ENCODE data around the gene ZNF10. TPM values are rescaled to one million over a fixed set of nuclear protein-coding genes. Genes with fewer than 3 reads are reported as not detected.

ZNF10 gene
- total RNA-seq = 1 to 10 TPM; 3.1 to 5.3 (median 3.8) TPM
- long read RNA-seq, partial matches to known transcripts = 0 of 1 reads
- long read RNA-seq, other reads (novel, unspliced or antisense) = 1 of 1 reads

DNA sequence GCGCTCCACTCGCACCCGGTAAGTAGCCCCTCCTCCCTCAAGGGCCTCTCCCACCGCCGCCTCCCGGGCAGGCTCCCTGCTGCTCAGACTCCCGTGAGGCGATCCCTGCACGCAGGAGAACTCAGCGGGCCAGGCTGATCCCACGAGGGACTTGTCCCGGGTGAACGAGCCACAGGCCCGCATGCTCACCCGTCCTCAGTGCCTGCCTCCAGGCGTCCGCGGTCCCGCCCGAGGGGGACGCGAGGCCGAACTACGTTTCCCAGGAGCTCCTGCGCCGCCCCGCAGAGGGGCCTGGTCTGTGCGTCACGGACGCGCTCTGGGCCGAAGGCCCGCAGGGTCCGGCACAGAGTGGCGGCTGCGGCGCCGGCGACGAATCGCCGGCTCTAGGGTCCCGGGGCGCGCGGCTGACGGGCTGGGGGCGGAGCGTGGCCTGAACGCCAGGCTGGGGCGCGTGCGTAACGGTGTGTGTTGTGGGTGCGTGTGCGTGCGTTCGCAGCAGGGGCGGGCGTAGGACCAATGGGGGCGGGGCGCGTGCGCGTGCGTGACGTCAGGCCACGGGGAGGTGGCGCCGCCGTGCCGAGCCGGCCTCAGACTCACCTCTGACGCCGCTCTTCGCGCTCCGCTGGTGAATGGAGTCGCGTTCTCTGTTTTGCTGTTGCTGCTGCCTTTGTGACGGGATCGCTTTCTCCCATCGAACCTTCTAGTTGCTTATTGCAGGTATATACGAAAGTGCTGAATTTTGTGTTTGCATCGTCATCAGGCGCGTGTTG lies at the start of gene ZNF10, which contains the start of gene ZNF891:
ZNF10 (plus strand) TSS at position 590 of the 770 bp plus-strand sequence. CDS start 13,866 bp downstream, outside the sequence.
ZNF891 (minus strand) TSS at position 237 of the 770 bp plus-strand sequence. CDS start 8,356 bp downstream, outside the sequence.
- intact Hi-C loops (cut with DNase I) = no loop called here

DNA sequence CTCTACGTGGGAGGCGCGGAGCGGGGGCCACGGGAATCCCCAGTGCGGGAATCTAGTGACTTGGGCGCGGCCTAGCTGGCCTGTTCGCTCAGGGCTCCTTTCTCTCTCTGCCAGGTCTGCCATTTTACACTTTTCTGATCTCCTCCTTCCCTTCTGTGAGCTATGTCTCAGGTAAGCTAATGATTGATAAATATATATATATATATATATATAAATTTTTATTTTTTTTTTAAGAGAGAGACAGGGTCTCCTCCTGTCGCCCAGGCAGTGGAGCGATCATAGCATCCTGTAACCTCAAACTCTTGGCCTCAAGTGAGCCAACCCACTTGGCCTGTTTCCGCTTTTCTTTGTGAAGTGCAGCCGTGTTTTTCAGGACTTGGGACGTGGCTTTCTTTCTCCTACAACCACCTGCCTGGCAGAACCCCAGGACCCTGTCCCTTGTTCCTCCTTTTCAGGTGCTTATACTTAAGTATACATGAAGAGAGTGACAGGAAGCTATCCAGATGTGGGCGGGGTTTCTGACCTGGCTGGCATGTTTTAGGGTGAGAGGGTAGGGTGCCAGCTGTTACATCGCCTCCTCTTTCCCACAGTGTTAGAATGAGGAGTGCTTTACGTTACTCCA lies 49.2 kb upstream of the ZNF10 start:
- peak in 1 of 3 donors; percentile 42 for DNase-seq
- peaks cover 0 to 54% (median 18%) of the 10 kb centered on the region in 4 donors for H3K9me3 ChIP-seq
- intact Hi-C loops (cut with DNase I) = no loop called here
- WGBS (ENCODE audit: insufficient coverage, low coverage, low lambda C conversion rate, missing lambda C conversion rate) = 34% methylated on average over 9 of the region's 17 CpGs
- peak overlapping the region; percentile 74 to 89 (median 80) for H3K4me3 ChIP-seq
- H3K36me3 ChIP-seq = peaks cover 0 to 32% (median 23%) of the 10 kb centered on the region in 4 donors
- no peaks in the 10 kb centered on the region for H3K27me3 ChIP-seq
- H3K27ac ChIP-seq = peak overlapping the region; percentile 92 to 94 (median 93)
- no peak for ATAC-seq
- peaks cover 0 to 5% (median 0%) of the 10 kb centered on the region in 4 donors for H3K4me1 ChIP-seq
- TF ChIP-seq, protein P1, sequence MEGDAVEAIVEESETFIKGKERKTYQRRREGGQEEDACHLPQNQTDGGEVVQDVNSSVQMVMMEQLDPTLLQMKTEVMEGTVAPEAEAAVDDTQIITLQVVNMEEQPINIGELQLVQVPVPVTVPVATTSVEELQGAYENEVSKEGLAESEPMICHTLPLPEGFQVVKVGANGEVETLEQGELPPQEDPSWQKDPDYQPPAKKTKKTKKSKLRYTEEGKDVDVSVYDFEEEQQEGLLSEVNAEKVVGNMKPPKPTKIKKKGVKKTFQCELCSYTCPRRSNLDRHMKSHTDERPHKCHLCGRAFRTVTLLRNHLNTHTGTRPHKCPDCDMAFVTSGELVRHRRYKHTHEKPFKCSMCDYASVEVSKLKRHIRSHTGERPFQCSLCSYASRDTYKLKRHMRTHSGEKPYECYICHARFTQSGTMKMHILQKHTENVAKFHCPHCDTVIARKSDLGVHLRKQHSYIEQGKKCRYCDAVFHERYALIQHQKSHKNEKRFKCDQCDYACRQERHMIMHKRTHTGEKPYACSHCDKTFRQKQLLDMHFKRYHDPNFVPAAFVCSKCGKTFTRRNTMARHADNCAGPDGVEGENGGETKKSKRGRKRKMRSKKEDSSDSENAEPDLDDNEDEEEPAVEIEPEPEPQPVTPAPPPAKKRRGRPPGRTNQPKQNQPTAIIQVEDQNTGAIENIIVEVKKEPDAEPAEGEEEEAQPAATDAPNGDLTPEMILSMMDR (IDR thresholded peaks at IDR 0.05) = no peak
- no peak for TF ChIP-seq POLR2A (IDR thresholded peaks at IDR 0.05)

More for the DNA sequence above, at the start of gene ZNF10, which contains the start of gene ZNF891:
- TF ChIP-seq, protein P1 (IDR thresholded peaks at IDR 0.05) = no peak
- peak; percentile 86 for TF ChIP-seq POLR2A (IDR thresholded peaks at IDR 0.05)
- H3K4me3 ChIP-seq = peak within 1 kb of the TSS; percentile 69 to 90 (median 80)
- no peaks in the 10 kb centered on the region for H3K4me1 ChIP-seq
- ATAC-seq = peak; percentile 96 to 98 (median 97)
- no peaks in the 10 kb centered on the region for H3K27me3 ChIP-seq
- peaks cover 0 to 33% (median 19%) of the 10 kb centered on the region in 4 donors for H3K9me3 ChIP-seq
- 0% methylated on average over 14 of the region's 87 CpGs for WGBS (ENCODE audit: insufficient coverage, low coverage, low lambda C conversion rate, missing lambda C conversion rate)
- H3K27ac ChIP-seq = peak within 1 kb of the TSS; percentile 85 to 98 (median 93)
- DNase-seq = peak; percentile 97 to 98 (median 98)
- peaks cover 0 to 3% (median 0%) of the 10 kb centered on the region in 4 donors for H3K36me3 ChIP-seq

DNA sequence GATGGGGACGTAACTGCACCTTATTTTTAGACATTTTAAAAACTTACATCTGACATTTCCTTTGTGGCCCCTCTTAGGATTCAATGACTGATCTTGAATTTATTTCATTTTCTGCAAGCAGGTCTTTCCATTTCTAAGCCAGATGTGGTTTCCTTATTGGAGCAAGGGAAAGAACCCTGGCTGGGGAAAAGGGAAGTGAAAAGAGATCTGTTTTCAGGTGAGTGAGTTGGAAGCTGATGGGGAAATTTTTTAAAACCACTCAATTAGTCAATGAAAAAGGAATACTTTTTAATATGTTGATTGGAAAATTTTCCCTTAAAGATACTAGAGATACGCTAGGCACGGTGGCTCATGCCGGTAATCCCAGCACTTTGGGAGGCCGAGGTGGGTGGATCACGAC lies 47.1 kb upstream of the ZNF10 start:
- intact Hi-C loops (cut with DNase I) = no loop called here
- 100% methylated on average over 4 of the region's 6 CpGs for WGBS (ENCODE audit: insufficient coverage, low coverage, low lambda C conversion rate, missing lambda C conversion rate)
- ATAC-seq = no peak
- no peak for DNase-seq
- no peaks in the 10 kb centered on the region for H3K27me3 ChIP-seq
- H3K36me3 ChIP-seq = peaks cover 0 to 45% (median 33%) of the 10 kb centered on the region in 4 donors
- no peak for TF ChIP-seq POLR2A (IDR thresholded peaks at IDR 0.05)
- TF ChIP-seq, protein P1 (IDR thresholded peaks at IDR 0.05) = no peak
- peaks cover 0 to 48% (median 19%) of the 10 kb centered on the region in 4 donors for H3K9me3 ChIP-seq
- no peak overlapping the region for H3K27ac ChIP-seq
- no peak overlapping the region for H3K4me3 ChIP-seq
- peaks cover 0 to 5% (median 0%) of the 10 kb centered on the region in 4 donors for H3K4me1 ChIP-seq

DNA sequence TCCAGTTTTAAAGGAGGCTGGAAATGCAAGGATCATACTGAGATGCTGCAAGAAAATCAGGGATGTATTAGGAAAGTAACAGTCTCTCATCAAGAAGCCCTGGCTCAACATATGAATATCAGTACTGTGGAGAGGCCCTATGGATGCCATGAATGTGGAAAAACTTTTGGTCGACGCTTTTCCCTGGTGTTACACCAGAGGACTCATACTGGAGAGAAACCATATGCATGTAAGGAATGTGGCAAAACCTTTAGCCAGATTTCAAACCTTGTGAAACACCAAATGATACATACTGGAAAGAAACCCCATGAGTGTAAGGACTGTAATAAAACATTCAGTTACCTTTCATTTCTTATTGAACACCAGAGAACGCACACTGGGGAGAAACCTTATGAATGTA lies 24.8 kb upstream of the ZNF10 start:
- Histone ChIP-seq H3K36me3 (peaks cover 0 to 44% (median 16%) of the 10 kb centered on the region in 4 donors), H3K9me3 (peaks cover 4 to 90% (median 59%) of the 10 kb centered on the region in 4 donors), H3K4me3 (no peak overlapping the region), H3K27ac (no peak overlapping the region), H3K27me3 (no peaks in the 10 kb centered on the region), H3K4me1 (no peaks in the 10 kb centered on the region)
- TF ChIP-seq, protein P1 (IDR thresholded peaks at IDR 0.05) = no peak
- TF ChIP-seq POLR2A (IDR thresholded peaks at IDR 0.05) = no peak
- ATAC-seq (no peak), DNase-seq (no peak)
- intact Hi-C loops (cut with DNase I) = no loop called here
- WGBS (ENCODE audit: insufficient coverage, low coverage, low lambda C conversion rate, missing lambda C conversion rate) = 71% methylated on average over 1 of the region's 3 CpGs
